ENCODE measurements around the gene MDP1.

- TF ChIP-seq POLR2A (IDR thresholded peaks at IDR 0.05): no peak
- TF ChIP-seq CTCF (IDR thresholded peaks at IDR 0.05 in 4 of 5, conservative IDR thresholded peaks at IDR 0.05 in 1 of 5): no peak
Measured at GRCh38 chr14:24186831-24187538, 28.9 kb downstream of the MDP1 start.

Measured in gastrocnemius medialis (tissue), 4 donors.